SK-N-MC (cell line): ENCODE results near the gene KMT2C.

ENCODE experiments used
- EZH2 ChIP-seq: fragments of 200-600 bp; sonication (generic); IDR thresholded peaks from one replicate; pipeline ENCODE4 v1.6.1; 2017; ENCODE audit warnings: antibody characterized with exemption
- POLR2AphosphoS5 ChIP-seq: IDR thresholded peaks from 2 replicates; pipeline ENCODE4 v1.6.1; 2012; ENCODE audit warnings: mild to moderate bottlenecking, low read depth, low read length, borderline replicate concordance

DNA sequence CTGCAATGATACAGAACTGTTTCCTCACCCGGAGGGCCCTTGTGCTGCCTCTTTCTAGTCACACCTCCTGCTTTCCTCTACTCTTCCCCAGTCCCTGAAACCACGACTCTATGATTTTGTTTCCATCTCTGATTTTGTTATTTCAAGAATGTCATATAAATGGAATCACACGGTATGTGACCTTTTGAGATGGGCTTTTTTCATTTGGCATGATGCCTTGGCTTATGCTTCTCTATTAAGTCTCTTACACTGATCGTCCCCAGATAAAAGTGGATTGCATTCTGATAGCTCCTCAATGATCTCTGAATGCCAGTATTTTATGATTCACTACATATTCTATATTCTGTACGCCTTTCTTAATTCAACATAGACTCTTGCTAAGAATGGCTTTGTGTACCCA, 332.1 kb downstream of the KMT2C start:
- TF ChIP-seq POLR2AphosphoS5 (no peak), EZH2 (no peak)
